GM18861 (cell line): ENCODE data around the gene FHAD1.

Source experiments
- ATAC-seq: cut with Tn5 transposase; IDR thresholded peaks from one replicate; pipeline ENCODE4 v1.9.1; 2021; ENCODE audit not compliant: unreplicated experiment

FHAD1 gene

GRCh38 chr1:15343729-15344128 lies 96.7 kb downstream of the FHAD1 start:
- no peak for ATAC-seq

- ATAC-seq = no peak
Measured at GRCh38 chr1:15344380-15344779, 97.4 kb downstream of the FHAD1 start.

- no peak for ATAC-seq
Measured at GRCh38 chr1:15344800-15345704, 98.0 kb downstream of the FHAD1 start.

GRCh38 chr1:15345705-15346345 lies 98.8 kb downstream of the FHAD1 start:
- no peak for ATAC-seq

- no peak for ATAC-seq
Measured at GRCh38 chr1:15346346-15347030, 99.5 kb downstream of the FHAD1 start.

GRCh38 chr1:15347182-15347581 lies 100.2 kb downstream of the FHAD1 start:
- no peak for ATAC-seq

- ATAC-seq = no peak
Measured at GRCh38 chr1:15348648-15349047, 101.6 kb downstream of the FHAD1 start.

GRCh38 chr1:15349133-15349532 lies 102.1 kb downstream of the FHAD1 start:
- ATAC-seq = no peak

GRCh38 chr1:15350151-15350550 lies 103.1 kb downstream of the FHAD1 start:
- no peak for ATAC-seq

- ATAC-seq = no peak
Measured at GRCh38 chr1:15350551-15351200, 103.7 kb downstream of the FHAD1 start.

- ATAC-seq = no peak
Measured at GRCh38 chr1:15351310-15351709, 104.3 kb downstream of the FHAD1 start.

- no peak for ATAC-seq
Measured at GRCh38 chr1:15352128-15352957, 105.3 kb downstream of the FHAD1 start.

- no peak for ATAC-seq
Measured at GRCh38 chr1:15353839-15354579, 107.0 kb downstream of the FHAD1 start.

- no peak for ATAC-seq
Measured at GRCh38 chr1:15354580-15354965, 107.5 kb downstream of the FHAD1 start.

- ATAC-seq = no peak
Measured at GRCh38 chr1:15355968-15356625, 109.1 kb downstream of the FHAD1 start.

- no peak for ATAC-seq
Measured at GRCh38 chr1:15357612-15358207, 110.7 kb downstream of the FHAD1 start.

- no peak for ATAC-seq
Measured at GRCh38 chr1:15358565-15359133, 111.6 kb downstream of the FHAD1 start.

GRCh38 chr1:15360700-15361099 lies 113.7 kb downstream of the FHAD1 start:
- no peak for ATAC-seq
